Left ventricle myocardium inferior (tissue), 1 donor: ENCODE results near the gene TBC1D14. TPM values are rescaled to one million over a fixed set of nuclear protein-coding genes. Genes with fewer than 3 reads are reported as not detected.
"Not testable (repeated sequence)": the region's sequence is repeated elsewhere in the genome, so short reads cannot be mapped to it uniquely, and the experiment has no call there.

Source experiments
- DNase-seq: peaks from one replicate; pipeline ENCODE4 v3.0.0-alpha.2; 2020
- H3K27ac ChIP-seq: fragments of 200-600 bp; replicated peaks from 2 replicates; pipeline ENCODE4 v1.8.0; 2021
- H3K27me3 ChIP-seq: fragments of 200-600 bp; 2 replicates; pipeline ENCODE4 v1.8.0; 2021; ENCODE audit warnings: low read depth
- H3K36me3 ChIP-seq: fragments of 200-600 bp; 2 replicates; pipeline ENCODE4 v1.8.0; 2021
- H3K4me1 ChIP-seq: fragments of 200-600 bp; 2 replicates; pipeline ENCODE4 v1.8.0; 2021
- H3K4me3 ChIP-seq: fragments of 200-600 bp; 2 replicates; pipeline ENCODE4 v1.8.0; 2021; ENCODE audit warnings: mild to moderate bottlenecking, moderate library complexity
- H3K9me3 ChIP-seq: fragments of 200-600 bp; replicated peaks from 2 replicates; pipeline ENCODE4 v1.8.0; 2021
- CTCF ChIP-seq: fragments of 200-600 bp; IDR thresholded peaks from 2 replicates; pipeline ENCODE4 v1.8.0; 2021; ENCODE audit warnings: antibody characterized with exemption, mild to moderate bottlenecking, borderline replicate concordance
- intact Hi-C: fragments of 100-400 bp; cut with micrococcal nuclease; formaldehyde crosslinking; loops from one replicate; pipeline ENCODE4 v1.11.0; 2022
- total RNA-seq: library from RNA; stranded (reverse); fragmentation: NEBNext Ultra II Directional; extraction: Animal tissue kit (Norgen Biotek cat#: 25700); gene quantifications from one replicate; pipeline ENCODE4 v1.2.1, GENCODE V29; 2021
- donor health status: DM: no; HTN: yes; CAD: no; lungs with severe emphysema.

Gene TBC1D14
- total RNA-seq, 1 donor from 2014 or later, result 36.1 TPM

- H3K27me3 ChIP-seq, result no peaks in the 10 kb centered on the region
- H3K4me3 ChIP-seq, result no peak overlapping the region
- no peaks in the 10 kb centered on the region for H3K9me3 ChIP-seq
- DNase-seq, result no peak
- intact Hi-C loops, result no loop called here
- H3K36me3 ChIP-seq, result no peaks in the 10 kb centered on the region
- no peak for TF ChIP-seq CTCF
- no peak overlapping the region for H3K27ac ChIP-seq
- H3K4me1 ChIP-seq, result peaks cover 9% of the 10 kb centered on the region
Observed at GRCh38 chr4:7075962-7076695, 166.5 kb downstream of the TBC1D14 start.

DNA sequence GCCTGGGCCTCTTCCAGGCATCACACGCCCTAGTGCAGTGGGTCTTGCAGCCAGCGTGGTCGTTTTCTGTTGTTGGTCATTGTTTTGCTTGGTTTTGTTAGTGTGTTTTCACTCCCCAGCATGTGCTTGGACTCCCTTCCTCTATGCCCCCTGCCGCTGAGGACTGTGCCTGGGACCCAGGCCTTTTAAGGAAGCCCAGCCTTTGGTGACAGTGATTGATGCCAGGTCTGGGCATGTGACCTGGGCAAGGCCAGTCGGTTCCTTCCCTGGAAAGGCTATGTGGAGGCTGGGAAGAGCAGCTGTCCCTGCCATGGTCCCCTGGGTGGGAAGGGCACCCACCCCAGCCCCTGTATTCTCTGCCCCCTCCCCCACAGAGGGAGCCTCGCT is 167.1 kb downstream of the TBC1D14 start:
- no peaks in the 10 kb centered on the region for H3K27me3 ChIP-seq
- no peak for TF ChIP-seq CTCF
- intact Hi-C loops, result no loop called here
- H3K4me1 ChIP-seq, result peaks cover 10% of the 10 kb centered on the region
- no peak for DNase-seq
- no peak overlapping the region for H3K27ac ChIP-seq
- no peaks in the 10 kb centered on the region for H3K9me3 ChIP-seq
- no peak overlapping the region for H3K4me3 ChIP-seq
- no peaks in the 10 kb centered on the region for H3K36me3 ChIP-seq

GRCh38 chr4:7077371-7077770 is 167.7 kb downstream of the TBC1D14 start:
- no peak overlapping the region for H3K27ac ChIP-seq
- no peak for TF ChIP-seq CTCF
- intact Hi-C loops, result no loop called here
- H3K4me1 ChIP-seq, result peaks cover 15% of the 10 kb centered on the region
- no peaks in the 10 kb centered on the region for H3K36me3 ChIP-seq
- no peak overlapping the region for H3K4me3 ChIP-seq
- no peak for DNase-seq
- no peaks in the 10 kb centered on the region for H3K9me3 ChIP-seq
- H3K27me3 ChIP-seq, result no peaks in the 10 kb centered on the region

GRCh38 chr4:7078025-7078424 is 168.4 kb downstream of the TBC1D14 start:
- H3K4me3 ChIP-seq, result no peak overlapping the region
- DNase-seq, result no peak
- no peaks in the 10 kb centered on the region for H3K9me3 ChIP-seq
- H3K4me1 ChIP-seq, result peaks cover 15% of the 10 kb centered on the region
- no peak for TF ChIP-seq CTCF
- intact Hi-C loops, result no loop called here
- H3K27me3 ChIP-seq, result peaks cover 4% of the 10 kb centered on the region
- H3K27ac ChIP-seq, result no peak overlapping the region
- H3K36me3 ChIP-seq, result no peaks in the 10 kb centered on the region

- DNase-seq, H3K9me3 ChIP-seq, H3K27ac ChIP-seq, H3K4me3 ChIP-seq, intact Hi-C loops, H3K36me3 ChIP-seq: not testable (repeated sequence)
- H3K4me1 ChIP-seq, result peaks cover 18% of the 10 kb centered on the region
- peaks cover 18% of the 10 kb centered on the region for H3K27me3 ChIP-seq
Observed at GRCh38 chr4:7079483-7079882, 169.9 kb downstream of the TBC1D14 start.

GRCh38 chr4:7079909-7080308 is 170.3 kb downstream of the TBC1D14 start:
- Histone ChIP-seq H3K27me3 (peaks cover 21% of the 10 kb centered on the region), H3K4me1 (peaks cover 18% of the 10 kb centered on the region)
- H3K27ac ChIP-seq, DNase-seq, H3K4me3 ChIP-seq, H3K9me3 ChIP-seq, H3K36me3 ChIP-seq, intact Hi-C loops: not testable (repeated sequence)

Other genes with a start within 250 kb of the TBC1D14 start
- gene S100P, start 215.9 kb upstream of the TBC1D14 start, total RNA-seq, result not detected
- 41.5 TPM for gene MRFAP1L1, start 200.0 kb upstream of the TBC1D14 start, total RNA-seq
- gene BLOC1S4, start 193.7 kb upstream of the TBC1D14 start, total RNA-seq, result 7.1 TPM
- 82.5 TPM for gene KIAA0232, start 127.1 kb upstream of the TBC1D14 start, total RNA-seq
- 33.7 TPM for gene TADA2B, start 133.5 kb downstream of the TBC1D14 start, total RNA-seq
- 58.2 TPM for gene GRPEL1, start 158.2 kb downstream of the TBC1D14 start, total RNA-seq